Transverse colon (tissue), 3 donors: ENCODE results near the gene TPD52L1.

Source experiments
- EP300 ChIP-seq: sonication (generic); formaldehyde crosslinking; IDR thresholded peaks from one replicate; pipeline ENCODE4 v1.6.1; 2017; ENCODE audit warnings: antibody characterized with exemption, low read depth
- POLR2AphosphoS5 ChIP-seq, 3 donors: sonication (generic); formaldehyde crosslinking; IDR thresholded peaks; one replicate each; pipeline ENCODE4 v1.6.1; 2016; ENCODE audit warnings: antibody characterized with exemption in 3 of 3

- TF ChIP-seq POLR2AphosphoS5 (IDR thresholded peaks at IDR 0.05) (no peak), EP300 (no peak)
Observed at GRCh38 chr6:125217369-125217768, 63.8 kb downstream of the TPD52L1 start.
